ENCODE results near the gene HIVEP1. TPM values are rescaled to one million over a fixed set of nuclear protein-coding genes. Genes with fewer than 3 reads are reported as not detected.

HIVEP1 gene
- total RNA-seq, 3 donors from 2014 or later = 24.8 to 41.3 (median 27.2) TPM

- no peak overlapping the region for H3K27ac ChIP-seq
- H3K4me1 ChIP-seq = no peaks in the 10 kb centered on the region
- no peak overlapping the region for H3K4me3 ChIP-seq
- no peaks in the 10 kb centered on the region for H3K36me3 ChIP-seq
- no peaks in the 10 kb centered on the region for H3K9me3 ChIP-seq
- intact Hi-C loops (cut with DNase I; ENCODE audit: low total_unique reads) = no loop called here
- TF ChIP-seq POLR2AphosphoS5 (IDR thresholded peaks at IDR 0.05) (no peak), CTCF (IDR thresholded peaks at IDR 0.05) (no peak)
- no peak for DNase-seq (ENCODE audit: low spot score in 2 of 2)
- no peaks in the 10 kb centered on the region for H3K27me3 ChIP-seq
These were observed 78.6 kb downstream of the HIVEP1 start for GRCh38 chr6:12090714-12091113.

- H3K4me1 ChIP-seq = no peaks in the 10 kb centered on the region
- no peak for DNase-seq (ENCODE audit: low spot score in 2 of 2)
- no peak for TF ChIP-seq CTCF (IDR thresholded peaks at IDR 0.05)
- TF ChIP-seq POLR2A (IDR thresholded peaks at IDR 0.05) = no peak
- TF ChIP-seq POLR2AphosphoS5 (IDR thresholded peaks at IDR 0.05) = no peak
- no peak overlapping the region for H3K4me3 ChIP-seq
- no peaks in the 10 kb centered on the region for H3K9me3 ChIP-seq
- intact Hi-C loops (cut with DNase I; ENCODE audit: low total_unique reads) = no loop called here
- no peak overlapping the region for H3K27ac ChIP-seq
- H3K36me3 ChIP-seq = no peaks in the 10 kb centered on the region
- H3K27me3 ChIP-seq = no peaks in the 10 kb centered on the region
These were observed 80.7 kb downstream of the HIVEP1 start for GRCh38 chr6:12092762-12093161.

- H3K36me3 ChIP-seq = no peaks in the 10 kb centered on the region
- intact Hi-C loops (cut with DNase I; ENCODE audit: low total_unique reads) = no loop called here
- H3K4me1 ChIP-seq = no peaks in the 10 kb centered on the region
- H3K27ac ChIP-seq = no peak overlapping the region
- no peak for DNase-seq (ENCODE audit: low spot score in 2 of 2)
- no peaks in the 10 kb centered on the region for H3K27me3 ChIP-seq
- H3K4me3 ChIP-seq = no peak overlapping the region
- H3K9me3 ChIP-seq = no peaks in the 10 kb centered on the region
- TF ChIP-seq CTCF (IDR thresholded peaks at IDR 0.05) (no peak), POLR2AphosphoS5 (IDR thresholded peaks at IDR 0.05) (no peak), POLR2A (IDR thresholded peaks at IDR 0.05) (no peak)
These were observed 82.6 kb downstream of the HIVEP1 start for GRCh38 chr6:12094689-12095088.

GRCh38 chr6:12096342-12096741, 84.2 kb downstream of the HIVEP1 start:
- TF ChIP-seq POLR2AphosphoS5 (IDR thresholded peaks at IDR 0.05) (no peak), POLR2A (IDR thresholded peaks at IDR 0.05) (no peak), CTCF (IDR thresholded peaks at IDR 0.05) (no peak)

GRCh38 chr6:12097791-12098190, 85.7 kb downstream of the HIVEP1 start:
- Histone ChIP-seq H3K27me3 (no peaks in the 10 kb centered on the region), H3K36me3 (no peaks in the 10 kb centered on the region), H3K4me3 (no peak overlapping the region), H3K4me1 (no peaks in the 10 kb centered on the region), H3K9me3 (no peaks in the 10 kb centered on the region), H3K27ac (no peak overlapping the region)
- intact Hi-C loops (cut with DNase I; ENCODE audit: low total_unique reads) = no loop called here
- DNase-seq (ENCODE audit: low spot score in 2 of 2) = no peak
- TF ChIP-seq POLR2A (IDR thresholded peaks at IDR 0.05) (no peak), POLR2AphosphoS5 (IDR thresholded peaks at IDR 0.05) (no peak), CTCF (IDR thresholded peaks at IDR 0.05) (no peak)

More at GRCh38 chr6:12096342-12096741, 84.2 kb downstream of the HIVEP1 start:
- Histone ChIP-seq H3K27ac (no peak overlapping the region), H3K27me3 (no peaks in the 10 kb centered on the region), H3K9me3 (no peaks in the 10 kb centered on the region), H3K4me3 (no peak overlapping the region), H3K4me1 (no peaks in the 10 kb centered on the region), H3K36me3 (no peaks in the 10 kb centered on the region)
- intact Hi-C loops (cut with DNase I; ENCODE audit: low total_unique reads) = no loop called here
- no peak for DNase-seq (ENCODE audit: low spot score in 2 of 2)
